Vagina (tissue), 2 donors: ENCODE data around the gene GABBR2. TPM values are rescaled to one million over a fixed set of nuclear protein-coding genes. Genes with fewer than 3 reads are reported as not detected.

Source experiments
- DNase-seq, 2 donors: peaks; one replicate each; pipeline ENCODE4 v3.0.0-alpha.2; 2017; ENCODE audit errors: extremely low spot score in 2 of 2
- H3K27ac ChIP-seq: fragments of 200-600 bp; sonication (generic); one replicate; pipeline ENCODE4 v1.5.1; 2019
- H3K27me3 ChIP-seq: fragments of 200-600 bp; sonication (generic); one replicate; pipeline ENCODE4 v1.5.1; 2019
- H3K36me3 ChIP-seq, 2 donors: fragments of 200-600 bp; sonication (generic); one replicate each; pipeline ENCODE4 v1.5.1; 2017 to 2019
- H3K4me1 ChIP-seq: fragments of 200-600 bp; sonication (generic); one replicate; pipeline ENCODE4 v1.5.1; 2019
- H3K4me3 ChIP-seq, 2 donors: fragments of 200-600 bp; sonication (generic); 1 replicate in 1 of 2; 2 replicates in 1 of 2; pipeline ENCODE4 v1.5.1; 2016 to 2019
- H3K9me3 ChIP-seq: fragments of 200-600 bp; sonication (generic); one replicate; pipeline ENCODE4 v1.5.1; 2019
- POLR2A ChIP-seq, 2 donors: fragments of 450-650 bp; IDR thresholded peaks; one replicate each; pipeline ENCODE4 v1.6.1; 2017; ENCODE audit warnings: antibody characterized with exemption in 2 of 2, mild to moderate bottlenecking in 2 of 2, moderate library complexity in 2 of 2
- POLR2AphosphoS5 ChIP-seq, 2 donors: sonication (generic); formaldehyde crosslinking; IDR thresholded peaks; one replicate each; pipeline ENCODE4 v1.9.0; 2017; ENCODE audit warnings: antibody characterized with exemption in 2 of 2, mild to moderate bottlenecking in 2 of 2, low read depth in 1 of 2; ENCODE audit not compliant: insufficient read depth in 1 of 2
- intact Hi-C: fragments of 100-400 bp; cut with DNase I; formaldehyde crosslinking; loops from one replicate; pipeline ENCODE4 v1.15.1; 2023
- total RNA-seq: library from RNA; depleted of rRNA; stranded (reverse); fragments of >200 nt; gene quantifications from one replicate; pipeline ENCODE4 v1.2.3, GENCODE V29; 2016
- TF ChIP-seq, protein P1 (sequence below), 3 experiments: fragments of 450-650 bp in 2 of 3; fragments of 200-600 bp in 1 of 3; sonication (generic) in 1 of 3; IDR thresholded peaks; one replicate each; pipeline ENCODE4 v1.5.1; 2017 to 2019; ENCODE audit warnings: antibody characterized with exemption in 3 of 3, mild to moderate bottlenecking in 2 of 3, moderate library complexity in 2 of 3

Gene GABBR2
- total RNA-seq, 1 donor from 2014 or later: not detected

DNA sequence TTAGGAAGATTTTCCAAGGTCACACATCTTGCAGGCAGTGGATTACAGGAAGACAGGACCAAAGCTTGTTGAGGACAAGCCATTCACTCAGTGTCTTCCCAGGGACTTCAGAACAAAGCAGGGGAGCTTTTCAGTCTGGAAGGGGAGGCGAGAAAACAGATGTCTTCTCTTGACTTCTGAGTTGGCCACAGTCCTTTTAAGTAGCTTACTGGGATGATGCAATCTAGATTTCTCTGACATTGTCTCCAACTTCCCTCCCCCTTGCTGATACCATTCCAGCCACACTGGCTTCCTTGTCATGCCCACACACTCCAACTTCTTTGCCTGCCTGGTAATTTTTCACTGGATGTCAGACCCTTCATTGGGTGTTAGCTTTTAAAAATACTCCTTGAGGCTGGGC lies 279.1 kb downstream of the GABBR2 start:
- H3K9me3 ChIP-seq: no peaks in the 10 kb centered on the region
- no peaks in the 10 kb centered on the region for H3K27me3 ChIP-seq
- DNase-seq: no peak
- no peaks in the 10 kb centered on the region for H3K36me3 ChIP-seq
- intact Hi-C loops: no loop called here
- H3K4me1 ChIP-seq: no peaks in the 10 kb centered on the region
- no peak overlapping the region for H3K27ac ChIP-seq
- TF ChIP-seq POLR2A (IDR thresholded peaks at IDR 0.05): no peak
- TF ChIP-seq, protein P1, sequence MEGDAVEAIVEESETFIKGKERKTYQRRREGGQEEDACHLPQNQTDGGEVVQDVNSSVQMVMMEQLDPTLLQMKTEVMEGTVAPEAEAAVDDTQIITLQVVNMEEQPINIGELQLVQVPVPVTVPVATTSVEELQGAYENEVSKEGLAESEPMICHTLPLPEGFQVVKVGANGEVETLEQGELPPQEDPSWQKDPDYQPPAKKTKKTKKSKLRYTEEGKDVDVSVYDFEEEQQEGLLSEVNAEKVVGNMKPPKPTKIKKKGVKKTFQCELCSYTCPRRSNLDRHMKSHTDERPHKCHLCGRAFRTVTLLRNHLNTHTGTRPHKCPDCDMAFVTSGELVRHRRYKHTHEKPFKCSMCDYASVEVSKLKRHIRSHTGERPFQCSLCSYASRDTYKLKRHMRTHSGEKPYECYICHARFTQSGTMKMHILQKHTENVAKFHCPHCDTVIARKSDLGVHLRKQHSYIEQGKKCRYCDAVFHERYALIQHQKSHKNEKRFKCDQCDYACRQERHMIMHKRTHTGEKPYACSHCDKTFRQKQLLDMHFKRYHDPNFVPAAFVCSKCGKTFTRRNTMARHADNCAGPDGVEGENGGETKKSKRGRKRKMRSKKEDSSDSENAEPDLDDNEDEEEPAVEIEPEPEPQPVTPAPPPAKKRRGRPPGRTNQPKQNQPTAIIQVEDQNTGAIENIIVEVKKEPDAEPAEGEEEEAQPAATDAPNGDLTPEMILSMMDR (IDR thresholded peaks at IDR 0.05): no peak
- TF ChIP-seq POLR2AphosphoS5 (IDR thresholded peaks at IDR 0.05; ENCODE audit: insufficient read depth in 1 of 2, low read depth in 1 of 2): no peak
- no peak overlapping the region for H3K4me3 ChIP-seq

DNA sequence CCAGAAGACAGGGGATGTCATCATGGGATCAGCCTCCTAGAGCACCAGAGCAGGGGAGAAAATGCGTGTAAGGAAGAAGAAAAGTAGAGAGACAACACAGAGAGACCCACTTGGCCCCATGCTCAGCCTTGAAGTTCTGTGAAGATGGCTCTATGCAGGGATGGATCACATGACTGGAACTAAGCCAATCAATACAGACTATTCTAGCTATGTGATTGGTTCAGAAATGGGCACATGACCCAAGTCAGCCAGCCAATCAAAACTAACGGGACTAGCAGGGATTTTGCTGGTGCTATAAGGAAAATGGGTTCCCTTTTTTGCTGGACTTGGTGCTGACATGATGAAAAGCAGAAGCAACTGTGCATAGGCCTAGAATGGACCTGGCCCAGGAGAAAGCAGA lies 280.3 kb downstream of the GABBR2 start:
- Histone ChIP-seq H3K27me3 (no peaks in the 10 kb centered on the region), H3K4me1 (no peaks in the 10 kb centered on the region), H3K4me3 (no peak overlapping the region), H3K27ac (no peak overlapping the region), H3K36me3 (no peaks in the 10 kb centered on the region), H3K9me3 (no peaks in the 10 kb centered on the region)
- DNase-seq: no peak
- TF ChIP-seq, protein P1 (IDR thresholded peaks at IDR 0.05): no peak
- TF ChIP-seq POLR2AphosphoS5 (IDR thresholded peaks at IDR 0.05; ENCODE audit: insufficient read depth in 1 of 2, low read depth in 1 of 2) (no peak), POLR2A (IDR thresholded peaks at IDR 0.05) (no peak)
- intact Hi-C loops: no loop called here

DNA sequence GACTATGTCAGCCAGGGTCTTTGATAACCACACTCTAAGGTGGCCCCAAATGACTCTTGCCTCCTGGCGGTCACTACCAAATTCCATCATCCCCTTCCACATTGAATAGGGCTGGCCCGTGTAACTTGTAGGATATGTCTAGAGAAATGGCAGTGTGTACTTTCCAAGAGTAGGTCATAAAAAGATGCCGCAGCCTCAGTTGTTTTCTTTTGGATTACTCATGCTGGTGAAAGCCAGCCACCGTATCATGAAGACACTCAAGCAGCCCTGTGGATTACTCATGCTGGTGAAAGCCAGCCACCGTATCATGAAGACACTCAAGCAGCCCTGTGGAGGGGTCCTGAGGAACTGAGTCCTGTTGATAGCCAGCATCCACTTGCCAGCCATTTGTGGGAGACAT lies 281.2 kb downstream of the GABBR2 start:
- H3K27ac ChIP-seq: no peak overlapping the region
- TF ChIP-seq POLR2AphosphoS5 (IDR thresholded peaks at IDR 0.05; ENCODE audit: insufficient read depth in 1 of 2, low read depth in 1 of 2) (no peak), POLR2A (IDR thresholded peaks at IDR 0.05) (no peak)
- TF ChIP-seq, protein P1 (IDR thresholded peaks at IDR 0.05): no peak
- intact Hi-C loops: no loop called here
- H3K4me3 ChIP-seq: no peak overlapping the region
- H3K27me3 ChIP-seq: no peaks in the 10 kb centered on the region
- H3K36me3 ChIP-seq: no peaks in the 10 kb centered on the region
- no peak for DNase-seq
- H3K4me1 ChIP-seq: no peaks in the 10 kb centered on the region
- no peaks in the 10 kb centered on the region for H3K9me3 ChIP-seq

DNA sequence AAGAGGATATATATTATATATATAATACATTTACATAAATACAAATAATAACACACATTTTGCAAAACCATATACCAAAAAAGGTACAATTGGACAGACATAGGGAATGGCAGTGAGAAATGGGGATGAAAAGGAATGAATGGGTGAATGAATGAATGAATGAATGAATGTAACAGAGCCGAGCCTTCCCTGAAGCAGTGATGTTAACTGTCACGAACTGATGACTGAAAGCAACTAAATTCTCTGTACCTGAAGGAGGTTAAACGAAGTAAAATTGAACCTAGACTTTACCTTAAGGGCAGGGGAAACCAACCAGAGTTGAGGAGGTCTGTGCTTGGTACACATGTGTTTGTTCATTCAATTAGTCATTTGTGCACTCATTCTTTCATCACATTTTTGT lies 283.7 kb downstream of the GABBR2 start:
- Histone ChIP-seq H3K36me3 (no peaks in the 10 kb centered on the region), H3K4me3 (no peak overlapping the region), H3K27me3 (no peaks in the 10 kb centered on the region), H3K27ac (no peak overlapping the region), H3K9me3 (no peaks in the 10 kb centered on the region), H3K4me1 (no peaks in the 10 kb centered on the region)
- TF ChIP-seq, protein P1 (IDR thresholded peaks at IDR 0.05): no peak
- no peak for TF ChIP-seq POLR2A (IDR thresholded peaks at IDR 0.05)
- no peak for TF ChIP-seq POLR2AphosphoS5 (IDR thresholded peaks at IDR 0.05; ENCODE audit: insufficient read depth in 1 of 2, low read depth in 1 of 2)
- intact Hi-C loops: no loop called here
- no peak for DNase-seq

DNA sequence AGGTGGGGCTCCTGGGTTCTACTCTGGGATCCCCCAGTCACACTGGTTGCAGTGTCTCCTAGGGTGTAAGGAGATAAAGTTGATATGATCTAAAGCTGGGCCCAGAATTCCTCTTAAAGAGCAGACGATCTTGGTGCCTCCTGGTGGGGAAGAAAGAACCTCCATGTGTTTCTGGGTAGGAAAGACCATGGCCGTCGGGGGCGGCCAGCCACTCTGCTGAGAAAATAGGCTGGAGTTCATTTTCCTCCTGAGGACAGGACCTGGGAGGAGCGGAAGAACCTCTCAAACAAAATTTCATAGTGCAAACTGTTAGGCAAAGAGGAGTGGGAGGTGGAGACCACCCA lies 289.5 kb downstream of the GABBR2 start:
- no peak for TF ChIP-seq POLR2A (IDR thresholded peaks at IDR 0.05)
- no peak for TF ChIP-seq POLR2AphosphoS5 (IDR thresholded peaks at IDR 0.05; ENCODE audit: insufficient read depth in 1 of 2, low read depth in 1 of 2)
- TF ChIP-seq, protein P1 (IDR thresholded peaks at IDR 0.05): no peak

More for the DNA sequence above, 289.5 kb downstream of the GABBR2 start:
- no peak for DNase-seq
- H3K27me3 ChIP-seq: no peaks in the 10 kb centered on the region
- intact Hi-C loops: no loop called here
- no peaks in the 10 kb centered on the region for H3K9me3 ChIP-seq
- no peak overlapping the region for H3K4me3 ChIP-seq
- H3K4me1 ChIP-seq: no peaks in the 10 kb centered on the region
- no peaks in the 10 kb centered on the region for H3K36me3 ChIP-seq
- H3K27ac ChIP-seq: no peak overlapping the region
